GM15510 (cell line): ENCODE results near the gene SPATA24.

ENCODE experiments used
- POLR2A ChIP-seq: IDR thresholded peaks from 3 replicates; pipeline ENCODE4 v1.6.1; 2011; ENCODE audit warnings: borderline replicate concordance; ENCODE audit not compliant: insufficient read length; ENCODE audit errors: extremely low read depth

The SPATA24 gene

GRCh38 chr5:139407517-139407916, 3.6 kb upstream of the SPATA24 start:
- TF ChIP-seq POLR2A, result no peak

- no peak for TF ChIP-seq POLR2A
Observed at GRCh38 chr5:139406963-139407362, 3.1 kb upstream of the SPATA24 start.

- no peak for TF ChIP-seq POLR2A
Observed at GRCh38 chr5:139404484-139404840, 573 bp upstream of the SPATA24 start.

GRCh38 chr5:139403418-139403786, 487 bp downstream of the SPATA24 start:
- no peak for TF ChIP-seq POLR2A

- TF ChIP-seq POLR2A, result no peak
Observed at GRCh38 chr5:139402561-139403158, 1.2 kb downstream of the SPATA24 start.

GRCh38 chr5:139401546-139401945, 2.3 kb downstream of the SPATA24 start:
- no peak for TF ChIP-seq POLR2A

GRCh38 chr5:139399501-139400121, 4.3 kb downstream of the SPATA24 start:
- TF ChIP-seq POLR2A, result no peak

- TF ChIP-seq POLR2A, result no peak
Observed at GRCh38 chr5:139397921-139398320, 6.0 kb downstream of the SPATA24 start.

GRCh38 chr5:139396691-139397090, 7.2 kb downstream of the SPATA24 start:
- no peak for TF ChIP-seq POLR2A

- no peak for TF ChIP-seq POLR2A
Observed at GRCh38 chr5:139395844-139396640, 7.8 kb downstream of the SPATA24 start.

GRCh38 chr5:139394654-139395566, 9.0 kb downstream of the SPATA24 start, which contains the start of gene PROB1:
Gene PROB1 (minus strand): TSS chr5:139395104. CDS start chr5:139395081, 23 bp downstream.
- peak; percentile 17 for TF ChIP-seq POLR2A

- peak; percentile 26 for TF ChIP-seq POLR2A
Observed at GRCh38 chr5:139394123-139394653, 9.7 kb downstream of the SPATA24 start.

- no peak for TF ChIP-seq POLR2A
Observed at GRCh38 chr5:139393497-139394122, 10.3 kb downstream of the SPATA24 start.

- no peak for TF ChIP-seq POLR2A
Observed at GRCh38 chr5:139392678-139393496, 11.0 kb downstream of the SPATA24 start.

- TF ChIP-seq POLR2A, result peak; percentile 42
Observed at GRCh38 chr5:139392324-139392677, 11.6 kb downstream of the SPATA24 start.
